Activated CD8-positive, alpha-beta T cell treated with anti-CD3 and anti-CD28 coated beads for 36 hours (primary cell): ENCODE measurements around the gene LYRM1. TPM values are rescaled to one million over a fixed set of nuclear protein-coding genes. Genes with fewer than 3 reads are reported as not detected.
A peak's percentile ranks its signal among the peaks of the same experiment; 100 is the strongest.

ENCODE experiments used
- ATAC-seq: fragments of 200-7000 bp; cut with Tn5 transposase; one replicate; pipeline ENCODE4 v1.10.0; 2021; ENCODE audit warnings: mild to moderate bottlenecking, moderate library complexity
- CTCF ChIA-PET: fragments of 350-600 bp; sonication (Branson Sonifier 250); formaldehyde crosslinking; loops from one replicate; lab custom pipeline; 2021; ENCODE audit warnings: antibody characterized with exemption; lab: Charles Lee
- POLR2A ChIA-PET: fragments of 350-600 bp; sonication (Branson Sonifier 250); formaldehyde crosslinking; loops from one replicate; lab custom pipeline; 2021; ENCODE audit warnings: antibody characterized with exemption; lab: Charles Lee
- DNase-seq: peaks from one replicate; pipeline ENCODE4 v3.0.0-alpha.2; 2020
- H3K27ac Mint-ChIP-seq: one replicate; pipeline ENCODE4 v1.8.0; 2021; ENCODE audit warnings: mild to moderate bottlenecking, mixed read lengths
- H3K27me3 Mint-ChIP-seq: one replicate; pipeline ENCODE4 v1.8.0; 2021; ENCODE audit warnings: mixed read lengths
- H3K36me3 Mint-ChIP-seq: one replicate; pipeline ENCODE4 v1.8.0; 2021; ENCODE audit warnings: low read depth, mixed read lengths
- H3K4me1 Mint-ChIP-seq: one replicate; pipeline ENCODE4 v1.8.0; 2021; ENCODE audit warnings: low read depth, mixed read lengths
- H3K4me3 Mint-ChIP-seq: one replicate; pipeline ENCODE4 v1.8.0; 2021; ENCODE audit warnings: mild to moderate bottlenecking, moderate library complexity, mixed read lengths
- H3K9me3 Mint-ChIP-seq: one replicate; pipeline ENCODE4 v1.8.0; 2021; ENCODE audit warnings: mixed read lengths
- CTCF ChIP-seq: fragments of 200-600 bp; IDR thresholded peaks from one replicate; pipeline ENCODE4 v1.8.0; 2022; ENCODE audit warnings: antibody characterized with exemption, mild to moderate bottlenecking
- intact Hi-C: fragments of 100-400 bp; cut with micrococcal nuclease; formaldehyde crosslinking; loops from one replicate; pipeline ENCODE4 v1.10.0; 2022
- total RNA-seq, 2 experiments: library from RNA; stranded (reverse); gene quantifications; one replicate each; pipeline ENCODE4 v1.2.3, GENCODE V29; 2021

LYRM1 gene
- total RNA-seq, 2 experiments from 2014 or later = 31.3 to 32.5 TPM

DNA sequence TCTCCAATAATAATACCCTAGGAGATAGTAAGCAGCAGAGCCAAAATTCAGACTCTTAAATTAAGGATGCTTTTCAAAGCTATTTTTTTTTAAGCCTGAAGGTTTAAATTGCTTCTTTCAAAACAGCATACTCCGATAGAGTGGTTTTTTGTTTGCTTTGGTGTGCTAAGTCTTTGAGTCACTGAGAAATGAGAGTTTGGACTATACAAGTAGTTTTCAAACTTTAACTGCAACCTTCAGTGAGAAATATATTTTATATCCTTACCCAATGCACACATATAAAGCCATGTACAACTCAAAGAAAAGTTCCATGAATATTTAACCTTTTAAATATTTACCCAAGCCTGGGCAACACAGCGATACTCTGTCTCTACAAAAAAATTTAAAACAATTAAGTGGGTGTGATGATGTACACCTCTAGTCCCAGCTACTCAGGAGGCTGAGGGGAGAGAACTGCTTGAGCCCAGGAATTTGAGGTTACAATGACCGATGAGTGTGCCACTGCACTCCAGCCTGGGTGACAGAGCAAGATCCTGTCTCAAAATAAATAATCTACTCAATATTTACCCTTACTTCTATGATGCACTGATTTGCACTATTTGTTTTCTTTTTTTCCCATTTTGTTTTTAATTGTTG, 19.6 kb upstream of the LYRM1 start:
- CTCF ChIA-PET = no interaction called here

GRCh38 chr16:20881503-20881878, 19.1 kb upstream of the LYRM1 start:
- POLR2A ChIA-PET = interaction anchor here (0.6 kb wide), 1 partner anchor 22 kb away, joined by 3 read pairs; no protein-coding TSS in a partner anchor
- peaks cover 22% of the 10 kb centered on the region for H3K36me3 Mint-ChIP-seq
- H3K4me1 Mint-ChIP-seq = peaks cover 46% of the 10 kb centered on the region

More for the DNA sequence above, 19.6 kb upstream of the LYRM1 start:
- POLR2A ChIA-PET = interaction anchor here (0.6 kb wide), 1 partner anchor 22 kb away, joined by 3 read pairs; no protein-coding TSS in a partner anchor
- intact Hi-C loops = no loop called here
- no peak for ATAC-seq
- peaks cover 25% of the 10 kb centered on the region for H3K36me3 Mint-ChIP-seq
- H3K27me3 Mint-ChIP-seq = no peaks in the 10 kb centered on the region
- no peak overlapping the region for H3K27ac Mint-ChIP-seq
- H3K4me3 Mint-ChIP-seq = no peak overlapping the region
- no peak for DNase-seq
- H3K4me1 Mint-ChIP-seq = peaks cover 45% of the 10 kb centered on the region
- TF ChIP-seq CTCF = no peak
- no peaks in the 10 kb centered on the region for H3K9me3 Mint-ChIP-seq

DNA sequence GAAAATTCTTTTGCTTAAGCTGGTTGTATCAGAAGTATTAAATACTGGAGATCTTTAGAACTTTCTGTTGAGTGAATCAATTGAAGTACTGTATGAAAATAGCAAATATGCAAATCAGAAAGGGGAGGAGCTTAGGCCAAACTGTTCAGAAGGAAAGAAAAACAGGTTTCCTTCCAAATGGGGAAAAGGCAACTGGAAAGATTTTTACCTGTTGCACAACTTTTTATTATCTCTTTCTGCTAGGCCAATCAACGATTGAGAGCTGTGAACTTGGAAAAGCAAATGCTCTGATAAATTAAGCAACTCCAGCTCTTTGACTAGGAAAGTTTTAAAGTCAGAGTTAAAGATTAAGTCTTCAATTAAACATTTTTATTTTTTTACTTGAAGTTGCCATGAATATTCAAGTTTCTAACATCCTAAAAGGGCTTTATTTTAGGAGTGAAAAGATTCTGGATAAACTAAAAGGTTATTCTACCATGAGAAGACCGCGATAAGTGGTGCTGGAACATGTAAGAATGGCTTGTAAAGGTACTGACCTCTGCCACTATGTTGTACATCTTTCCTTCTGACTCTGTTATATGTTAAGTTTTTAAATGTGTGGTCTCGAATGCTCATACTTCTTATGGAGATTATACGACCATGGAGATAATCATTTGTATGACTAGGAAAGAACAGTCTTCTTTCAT, 16.9 kb upstream of the LYRM1 start:
- ChIA-PET CTCF (interaction anchor here (0.9 to 2.3 kb wide), 3 partner anchors 9 to 34 kb away, joined by 3 to 9 read pairs (median 8); no protein-coding TSS in a partner anchor), POLR2A (interaction anchor here (0.7 to 1.2 kb wide), 3 partner anchors 17 to 150 kb away, joined by 3 to 5 read pairs (median 4); partner anchors contain the start of genes DCUN1D3 and LYRM1)
- H3K4me3 Mint-ChIP-seq = no peak overlapping the region
- no peak overlapping the region for H3K27ac Mint-ChIP-seq
- intact Hi-C loops = no loop called here
- ATAC-seq (no peak), DNase-seq (no peak)
- peaks cover 16% of the 10 kb centered on the region for H3K36me3 Mint-ChIP-seq
- TF ChIP-seq CTCF = no peak
- H3K9me3 Mint-ChIP-seq = no peaks in the 10 kb centered on the region
- H3K27me3 Mint-ChIP-seq = no peaks in the 10 kb centered on the region
- peaks cover 39% of the 10 kb centered on the region for H3K4me1 Mint-ChIP-seq

More at GRCh38 chr16:20881503-20881878, 19.1 kb upstream of the LYRM1 start:
- no peak overlapping the region for H3K27ac Mint-ChIP-seq
- no peaks in the 10 kb centered on the region for H3K9me3 Mint-ChIP-seq
- ATAC-seq (no peak), DNase-seq (no peak)
- no peaks in the 10 kb centered on the region for H3K27me3 Mint-ChIP-seq
- CTCF ChIA-PET = no interaction called here
- TF ChIP-seq CTCF = no peak
- H3K4me3 Mint-ChIP-seq = no peak overlapping the region
- intact Hi-C loops = no loop called here

- Mint-ChIP-seq H3K9me3 (no peaks in the 10 kb centered on the region), H3K27ac (no peak overlapping the region), H3K4me1 (peaks cover 34% of the 10 kb centered on the region), H3K36me3 (peaks cover 16% of the 10 kb centered on the region), H3K4me3 (no peak overlapping the region), H3K27me3 (no peaks in the 10 kb centered on the region)
- POLR2A ChIA-PET = interaction anchor here (1.1 kb wide), 1 partner anchor 16 kb away, joined by 5 read pairs; the partner anchor contains the start of genes DCUN1D3 and LYRM1
- CTCF ChIA-PET = interaction anchor here (1.8 to 2.3 kb wide), 2 partner anchors 10 to 34 kb away, joined by 8 to 9 read pairs; no protein-coding TSS in a partner anchor
- no peak for TF ChIP-seq CTCF
- DNase-seq (peak; percentile 41), ATAC-seq (peak; percentile 83)
- intact Hi-C loops = no loop called here
Measured at GRCh38 chr16:20884240-20884556, 16.4 kb upstream of the LYRM1 start.

DNA sequence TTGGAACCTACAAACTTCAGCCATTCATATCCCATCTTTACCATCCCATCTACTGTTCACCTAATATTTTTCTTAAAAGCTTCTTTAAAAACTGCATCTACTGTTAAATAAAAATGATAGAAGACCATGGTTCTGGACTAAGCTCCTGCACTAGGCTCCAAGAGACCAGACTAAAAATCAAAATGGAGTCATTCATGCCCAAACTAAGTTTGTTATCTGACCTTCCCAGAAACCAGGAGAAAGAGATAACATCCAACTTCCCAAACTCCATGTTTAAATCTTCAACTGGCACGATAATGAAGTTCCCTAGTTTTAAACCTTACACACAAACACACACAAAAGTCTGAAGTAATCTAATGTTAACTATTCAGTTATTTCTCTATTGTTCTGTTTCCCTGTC, 14.3 kb upstream of the LYRM1 start:
- Mint-ChIP-seq H3K4me1 (peaks cover 25% of the 10 kb centered on the region), H3K9me3 (no peaks in the 10 kb centered on the region), H3K36me3 (peaks cover 17% of the 10 kb centered on the region), H3K27ac (no peak overlapping the region), H3K27me3 (no peaks in the 10 kb centered on the region), H3K4me3 (no peak overlapping the region)
- CTCF ChIA-PET = interaction anchor here (1.3 kb wide), 1 partner anchor 11 kb away, joined by 3 read pairs; no protein-coding TSS in a partner anchor
- ATAC-seq = no peak
- intact Hi-C loops = no loop called here
- no peak for TF ChIP-seq CTCF
- POLR2A ChIA-PET = interaction anchor here (1.0 kb wide), 1 partner anchor 14 kb away, joined by 3 read pairs; the partner anchor contains the start of genes DCUN1D3 and LYRM1
- DNase-seq = no peak
